WTC11 (cell line): ENCODE data around the gene WWOX. TPM values are rescaled to one million over a fixed set of nuclear protein-coding genes. Genes with fewer than 3 reads are reported as not detected.
"Not testable (repeated sequence)": the region's sequence is repeated elsewhere in the genome, so short reads cannot be mapped to it uniquely, and the experiment has no call there.

Source experiments
- ATAC-seq: fragments of 200-7000 bp; cut with Tn5 transposase; 2 replicates; pipeline ENCODE4 v1.10.0; 2021; ENCODE audit warnings: mild to moderate bottlenecking, moderate library complexity
- CTCF ChIA-PET: fragments of 300-600 bp; sonication (Branson Sonifier 250); formaldehyde crosslinking; loops from one replicate; lab custom pipeline; 2021; ENCODE audit warnings: antibody characterized with exemption; lab: Charles Lee
- POLR2A ChIA-PET: fragments of 350-600 bp; sonication (Branson Sonifier 250); formaldehyde crosslinking; loops from one replicate; lab custom pipeline; 2021; ENCODE audit warnings: antibody characterized with exemption; lab: Charles Lee
- DNase-seq: peaks from one replicate; pipeline ENCODE4 v3.0.0; 2021; ENCODE audit warnings: low spot score
- H3K27ac Mint-ChIP-seq: 2 replicates; pipeline ENCODE4 v1.8.0; 2021; ENCODE audit warnings: mixed read lengths
- H3K27me3 Mint-ChIP-seq: 2 replicates; pipeline ENCODE4 v1.8.0; 2021; ENCODE audit warnings: low read depth, mild to moderate bottlenecking, moderate library complexity, mixed read lengths
- H3K36me3 Mint-ChIP-seq: 2 replicates; pipeline ENCODE4 v1.8.0; 2021; ENCODE audit warnings: mixed read lengths
- H3K4me1 Mint-ChIP-seq: 2 replicates; pipeline ENCODE4 v1.8.0; 2022; ENCODE audit warnings: mixed read lengths
- H3K4me3 Mint-ChIP-seq: 2 replicates; pipeline ENCODE4 v1.8.0; 2021; ENCODE audit warnings: mild to moderate bottlenecking, moderate library complexity, mixed read lengths
- H3K9me3 Mint-ChIP-seq: 2 replicates; pipeline ENCODE4 v1.8.0; 2021; ENCODE audit warnings: mixed read lengths
- AFF4 ChIP-seq: sonication (generic); formaldehyde crosslinking; IDR thresholded peaks from 2 replicates; pipeline ENCODE4 v1.8.1; 2023; ENCODE audit warnings: mild to moderate bottlenecking, missing genetic modification reagents, borderline replicate concordance
- ATF1 ChIP-seq: sonication (generic); formaldehyde crosslinking; IDR thresholded peaks from 2 replicates; pipeline ENCODE4 v1.8.1; 2023; ENCODE audit warnings: mild to moderate bottlenecking, moderate library complexity, missing genetic modification reagents
- CTCF ChIP-seq: fragments of 200-600 bp; IDR thresholded peaks from 2 replicates; pipeline ENCODE4 v1.8.0; 2022; ENCODE audit warnings: antibody characterized with exemption
- E2F5 ChIP-seq: sonication (generic); formaldehyde crosslinking; IDR thresholded peaks from 2 replicates; pipeline ENCODE4 v1.8.1; 2022; ENCODE audit warnings: mild to moderate bottlenecking, moderate library complexity, missing genetic modification reagents
- EMX1 ChIP-seq: fragments of 250-450 bp; sonication (Bioruptor Pico); IDR thresholded peaks from 2 replicates; pipeline ENCODE4 v1.8.0; 2021; ENCODE audit warnings: mild to moderate bottlenecking
- GTF2I ChIP-seq: fragments of 250-450 bp; sonication (Bioruptor Pico); conservative IDR thresholded peaks from 2 replicates; pipeline ENCODE4 v1.4.0; 2021; ENCODE audit warnings: mild to moderate bottlenecking
- HMGA2 ChIP-seq: fragments of 250-450 bp; sonication (Bioruptor Pico); IDR thresholded peaks from 2 replicates; pipeline ENCODE4 v1.4.0; 2021; ENCODE audit warnings: mild to moderate bottlenecking, moderate library complexity
- IRF1 ChIP-seq: sonication (generic); formaldehyde crosslinking; IDR thresholded peaks from 2 replicates; pipeline ENCODE4 v1.8.0; 2023; ENCODE audit warnings: missing genetic modification reagents
- IRF2 ChIP-seq: sonication (generic); formaldehyde crosslinking; IDR thresholded peaks from 2 replicates; pipeline ENCODE4 v1.8.0; 2022; ENCODE audit warnings: low read depth, missing genetic modification reagents, borderline replicate concordance
- JAZF1 ChIP-seq: fragments of 250-450 bp; sonication (Bioruptor Pico); IDR thresholded peaks from 2 replicates; pipeline ENCODE4 v1.9.0; 2021; ENCODE audit warnings: moderate library complexity, mild to moderate bottlenecking, inconsistent platforms
- MLX ChIP-seq: sonication (generic); formaldehyde crosslinking; IDR thresholded peaks from 2 replicates; pipeline ENCODE4 v1.8.1; 2023; ENCODE audit warnings: mild to moderate bottlenecking, missing genetic modification reagents, moderate library complexity
- MXD4 ChIP-seq: fragments of 250-450 bp; sonication (Bioruptor Pico); IDR thresholded peaks from 2 replicates; pipeline ENCODE4 v1.8.0; 2021; ENCODE audit warnings: mild to moderate bottlenecking, moderate library complexity, borderline replicate concordance
- MYBL2 ChIP-seq: sonication (generic); formaldehyde crosslinking; IDR thresholded peaks from 2 replicates; pipeline ENCODE4 v1.8.1; 2023; ENCODE audit warnings: mild to moderate bottlenecking, moderate library complexity, missing genetic modification reagents
- NR2C2 ChIP-seq: sonication (generic); formaldehyde crosslinking; IDR thresholded peaks from 2 replicates; pipeline ENCODE4 v1.8.0; 2022; ENCODE audit warnings: mild to moderate bottlenecking, missing genetic modification reagents
- RORB ChIP-seq: fragments of 250-450 bp; sonication (Bioruptor Pico); IDR thresholded peaks from 2 replicates; pipeline ENCODE4 v1.9.0; 2021; ENCODE audit warnings: mild to moderate bottlenecking
- TEAD1 ChIP-seq: sonication (generic); formaldehyde crosslinking; IDR thresholded peaks from 2 replicates; pipeline ENCODE4 v1.8.0; 2022; ENCODE audit warnings: mild to moderate bottlenecking, missing genetic modification reagents
- TEAD4 ChIP-seq: sonication (generic); formaldehyde crosslinking; IDR thresholded peaks from 2 replicates; pipeline ENCODE4 v1.8.0; 2022; ENCODE audit warnings: mild to moderate bottlenecking, missing genetic modification reagents
- ZBTB21 ChIP-seq: sonication (generic); formaldehyde crosslinking; IDR thresholded peaks from 2 replicates; pipeline ENCODE4 v1.8.1; 2023; ENCODE audit warnings: mild to moderate bottlenecking, missing genetic modification reagents, borderline replicate concordance
- ZBTB43 ChIP-seq: sonication (generic); formaldehyde crosslinking; IDR thresholded peaks from 2 replicates; pipeline ENCODE4 v1.8.1; 2023; ENCODE audit warnings: mild to moderate bottlenecking, missing genetic modification reagents
- ZNF416 ChIP-seq: fragments of 250-450 bp; sonication (Bioruptor Pico); IDR thresholded peaks from 2 replicates; pipeline ENCODE4 v1.9.0; 2021; ENCODE audit warnings: mild to moderate bottlenecking, inconsistent platforms
- ZNF671 ChIP-seq: fragments of 250-450 bp; sonication (Bioruptor Pico); IDR thresholded peaks from 2 replicates; pipeline ENCODE4 v1.8.0; 2021; ENCODE audit warnings: mild to moderate bottlenecking
- total RNA-seq: library from RNA; stranded (reverse); gene quantifications from 3 replicates; pipeline ENCODE4 v1.2.3, GENCODE V29; 2021

The WWOX gene
- total RNA-seq, 1 experiment from 2014 or later: 15.7 TPM

GRCh38 chr16:78599271-78599670 lies 499.8 kb downstream of the WWOX start (continued):
- TF ChIP-seq AFF4 (CRISPR knock-in tag): no peak
- no peak for TF ChIP-seq HMGA2 (CRISPR knock-in tag)
- no peak for TF ChIP-seq TEAD4 (CRISPR knock-in tag)
- TF ChIP-seq MLX (CRISPR knock-in tag): no peak
- no peak for TF ChIP-seq IRF1 (CRISPR knock-in tag)
- TF ChIP-seq ZNF416: no peak
- TF ChIP-seq EMX1 (CRISPR knock-in tag): no peak
- TF ChIP-seq RORB: no peak
- no peak for TF ChIP-seq MXD4 (CRISPR knock-in tag)
- no peak for TF ChIP-seq GTF2I (CRISPR knock-in tag)
- no peak for TF ChIP-seq NR2C2
- no peak for TF ChIP-seq ZBTB43 (CRISPR knock-in tag)
- TF ChIP-seq ZBTB21: no peak
- TF ChIP-seq CTCF: no peak
- TF ChIP-seq, all 79 proteins: peak for 0

- H3K27me3 Mint-ChIP-seq, ATAC-seq, POLR2A ChIA-PET, DNase-seq, H3K4me3 Mint-ChIP-seq, H3K36me3 Mint-ChIP-seq, H3K9me3 Mint-ChIP-seq, CTCF ChIA-PET: not testable (repeated sequence)
- Mint-ChIP-seq H3K4me1 (peaks cover 68% of the 10 kb centered on the region), H3K27ac (peak overlapping the region; percentile 85)
These were observed 505.1 kb downstream of the WWOX start for GRCh38 chr16:78604423-78605062.

GRCh38 chr16:78605548-78606101 lies 506.2 kb downstream of the WWOX start:
- ATAC-seq: no peak
- no peaks in the 10 kb centered on the region for H3K36me3 Mint-ChIP-seq
- H3K4me1 Mint-ChIP-seq: peaks cover 74% of the 10 kb centered on the region
- CTCF ChIA-PET: no interaction called here
- no peak overlapping the region; the same call in 1 of the 2 replicates for H3K4me3 Mint-ChIP-seq
- no peak for DNase-seq
- no peaks in the 10 kb centered on the region; the same call in 1 of the 2 replicates for H3K27me3 Mint-ChIP-seq
- H3K27ac Mint-ChIP-seq: peak overlapping the region; percentile 85
- TF ChIP-seq MYBL2 (CRISPR knock-in tag) (no peak), ZNF671 (CRISPR knock-in tag) (no peak), JAZF1 (CRISPR knock-in tag) (no peak), E2F5 (CRISPR knock-in tag) (no peak), ATF1 (no peak), TEAD1 (CRISPR knock-in tag) (no peak), IRF2 (no peak)
- H3K9me3 Mint-ChIP-seq: no peaks in the 10 kb centered on the region
- POLR2A ChIA-PET: interaction anchor here (0.9 kb wide), 1 partner anchor 29 kb away, joined by 3 read pairs; no protein-coding TSS in a partner anchor
